Esophagus muscularis mucosa (tissue), 4 donors: ENCODE measurements around the gene GREM1.

Experiments
- EP300 ChIP-seq: sonication (generic); formaldehyde crosslinking; IDR thresholded peaks from one replicate; pipeline ENCODE4 v1.6.1; 2017; ENCODE audit warnings: antibody characterized with exemption
- POLR2A ChIP-seq: fragments of 450-650 bp; IDR thresholded peaks from one replicate; pipeline ENCODE4 v1.6.1; 2017; ENCODE audit warnings: antibody characterized with exemption, moderate library complexity, mild to moderate bottlenecking, low read depth
- POLR2AphosphoS5 ChIP-seq, 2 donors: sonication (generic); formaldehyde crosslinking; IDR thresholded peaks; one replicate each; pipeline ENCODE4 v1.6.1; 2017; ENCODE audit warnings: antibody characterized with exemption in 2 of 2
- TF ChIP-seq, protein P1 (sequence below), 3 experiments: fragments of 200-600 bp in 2 of 3; fragments of 450-650 bp in 1 of 3; sonication (generic) in 2 of 3; IDR thresholded peaks; one replicate each; pipeline ENCODE4 v1.5.1; 2017 to 2019; ENCODE audit warnings: antibody characterized with exemption in 3 of 3, mild to moderate bottlenecking in 2 of 3, moderate library complexity in 1 of 3

DNA sequence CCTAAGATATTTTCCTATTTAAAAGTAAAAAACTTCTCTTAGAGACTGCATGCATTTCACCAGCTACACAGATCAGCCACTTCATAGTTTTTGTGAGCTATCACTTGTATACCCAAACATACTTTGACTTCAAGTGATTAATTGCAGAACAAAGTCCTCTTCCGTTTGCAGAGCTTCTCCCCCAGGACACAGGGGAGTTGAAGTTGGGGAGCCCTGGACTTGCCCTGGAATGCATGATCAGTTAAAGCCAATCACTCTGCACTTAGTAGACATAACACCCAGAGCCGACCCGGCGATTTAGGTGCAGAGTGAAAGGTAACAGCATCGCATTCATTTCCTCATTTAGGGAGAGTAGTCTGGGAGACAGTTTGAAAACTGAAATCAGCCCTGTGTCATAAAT is 70.1 kb downstream of the GREM1 start:
- TF ChIP-seq EP300 (no peak), POLR2AphosphoS5 (IDR thresholded peaks at IDR 0.05) (no peak), POLR2A (no peak)
- TF ChIP-seq, protein P1, sequence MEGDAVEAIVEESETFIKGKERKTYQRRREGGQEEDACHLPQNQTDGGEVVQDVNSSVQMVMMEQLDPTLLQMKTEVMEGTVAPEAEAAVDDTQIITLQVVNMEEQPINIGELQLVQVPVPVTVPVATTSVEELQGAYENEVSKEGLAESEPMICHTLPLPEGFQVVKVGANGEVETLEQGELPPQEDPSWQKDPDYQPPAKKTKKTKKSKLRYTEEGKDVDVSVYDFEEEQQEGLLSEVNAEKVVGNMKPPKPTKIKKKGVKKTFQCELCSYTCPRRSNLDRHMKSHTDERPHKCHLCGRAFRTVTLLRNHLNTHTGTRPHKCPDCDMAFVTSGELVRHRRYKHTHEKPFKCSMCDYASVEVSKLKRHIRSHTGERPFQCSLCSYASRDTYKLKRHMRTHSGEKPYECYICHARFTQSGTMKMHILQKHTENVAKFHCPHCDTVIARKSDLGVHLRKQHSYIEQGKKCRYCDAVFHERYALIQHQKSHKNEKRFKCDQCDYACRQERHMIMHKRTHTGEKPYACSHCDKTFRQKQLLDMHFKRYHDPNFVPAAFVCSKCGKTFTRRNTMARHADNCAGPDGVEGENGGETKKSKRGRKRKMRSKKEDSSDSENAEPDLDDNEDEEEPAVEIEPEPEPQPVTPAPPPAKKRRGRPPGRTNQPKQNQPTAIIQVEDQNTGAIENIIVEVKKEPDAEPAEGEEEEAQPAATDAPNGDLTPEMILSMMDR (IDR thresholded peaks at IDR 0.05): no peak
